Peyer's patch (tissue), 4 donors: ENCODE results near the gene ZC3H18.

Experiments
- POLR2A ChIP-seq, 2 donors: fragments of 450-650 bp; IDR thresholded peaks; one replicate each; pipeline ENCODE4 v1.5.1; 2017; ENCODE audit warnings: antibody characterized with exemption in 2 of 2, mild to moderate bottlenecking in 2 of 2, moderate library complexity in 2 of 2
- TF ChIP-seq, protein P1 (sequence below), 6 experiments: fragments of 450-650 bp in 4 of 6; fragments of 200-600 bp in 2 of 6; sonication (generic) in 1 of 6; IDR thresholded peaks; one replicate each; pipeline ENCODE4 v1.5.1; 2017 to 2019; ENCODE audit warnings: antibody characterized with exemption in 6 of 6, mild to moderate bottlenecking in 3 of 6, moderate library complexity in 1 of 6

DNA sequence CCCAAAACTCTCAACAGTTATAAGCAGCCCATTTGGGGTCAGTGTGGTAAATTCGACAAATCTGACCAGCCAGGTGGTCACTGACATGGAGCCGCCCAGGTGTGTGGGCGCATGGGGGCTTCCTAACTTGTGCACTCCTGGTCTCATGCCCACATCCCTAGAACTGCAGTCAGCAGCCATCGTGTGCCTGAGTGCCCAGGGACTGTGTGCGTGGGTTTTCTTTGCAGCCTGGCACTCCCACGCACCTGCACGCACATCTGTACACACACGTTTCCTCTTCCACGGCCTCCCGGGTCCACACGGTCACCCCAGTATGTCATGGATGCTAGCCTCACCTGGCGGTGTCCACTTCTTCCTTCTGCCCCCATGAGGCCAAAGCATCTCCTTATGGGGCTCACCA lies 38.9 kb upstream of the ZC3H18 start:
- TF ChIP-seq, protein P1, sequence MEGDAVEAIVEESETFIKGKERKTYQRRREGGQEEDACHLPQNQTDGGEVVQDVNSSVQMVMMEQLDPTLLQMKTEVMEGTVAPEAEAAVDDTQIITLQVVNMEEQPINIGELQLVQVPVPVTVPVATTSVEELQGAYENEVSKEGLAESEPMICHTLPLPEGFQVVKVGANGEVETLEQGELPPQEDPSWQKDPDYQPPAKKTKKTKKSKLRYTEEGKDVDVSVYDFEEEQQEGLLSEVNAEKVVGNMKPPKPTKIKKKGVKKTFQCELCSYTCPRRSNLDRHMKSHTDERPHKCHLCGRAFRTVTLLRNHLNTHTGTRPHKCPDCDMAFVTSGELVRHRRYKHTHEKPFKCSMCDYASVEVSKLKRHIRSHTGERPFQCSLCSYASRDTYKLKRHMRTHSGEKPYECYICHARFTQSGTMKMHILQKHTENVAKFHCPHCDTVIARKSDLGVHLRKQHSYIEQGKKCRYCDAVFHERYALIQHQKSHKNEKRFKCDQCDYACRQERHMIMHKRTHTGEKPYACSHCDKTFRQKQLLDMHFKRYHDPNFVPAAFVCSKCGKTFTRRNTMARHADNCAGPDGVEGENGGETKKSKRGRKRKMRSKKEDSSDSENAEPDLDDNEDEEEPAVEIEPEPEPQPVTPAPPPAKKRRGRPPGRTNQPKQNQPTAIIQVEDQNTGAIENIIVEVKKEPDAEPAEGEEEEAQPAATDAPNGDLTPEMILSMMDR (IDR thresholded peaks at IDR 0.05), result no peak
- TF ChIP-seq POLR2A (IDR thresholded peaks at IDR 0.05), result no peak
